K562 (cell line): ENCODE measurements around the gene OCIAD1. TPM values are rescaled to one million over a fixed set of nuclear protein-coding genes. Genes with fewer than 3 reads are reported as not detected.

Source experiments
- ATAC-seq: fragments of 200-7000 bp; cut with Tn5 transposase; 3 replicates; pipeline ENCODE4 v1.9.1; 2020; ENCODE audit warnings: moderate library complexity
- BruUV-seq: library from RNA; stranded (reverse); fragments of 400-500 nt; replicated peaks from 2 replicates; lab custom pipeline; 2021; lab: Mats Ljungman, UMichigan
- CTCF ChIA-PET: fragments of 300-600 bp; formaldehyde crosslinking; extraction: SDS; loops from one replicate; lab custom pipeline; 2021; ENCODE audit warnings: low intra/inter-chr PET ratio; lab: Yijun Ruan, JAX
- POLR2A ChIA-PET: fragments of 300-600, 350-650 bp; sonication (Branson Sonifier 250); formaldehyde crosslinking; extraction: SDS; loops from one replicate; lab custom pipeline; 2021; ENCODE audit warnings: antibody characterized with exemption, inconsistent platforms; lab: Yijun Ruan, JAX
- DNase-seq, 4 experiments: peaks; one replicate each; pipeline versions ENCODE4 v3.0.0 to v3.0.0-alpha.2; 2011 to 2018; ENCODE audit warnings: low spot score in 3 of 4, mixed read lengths in 3 of 4; ENCODE audit errors: extremely low read depth in 1 of 4
- FAIRE-seq: peaks from 2 replicates; lab custom pipeline; 2011; peaks lifted over from hg19 to GRCh38; lab: Jason Lieb, UNC
- H2AFZ ChIP-seq: 2 replicates; pipeline ENCODE4 v1.6.0; 2011; ENCODE audit warnings: low read depth, low read length, control low read depth, inconsistent platforms
- H3K27ac ChIP-seq: fragments of 200-600 bp; 3 replicates; pipeline ENCODE4 v1.8.0; 2011; ENCODE audit warnings: low read depth, mild to moderate bottlenecking, control low read depth, inconsistent platforms, low read length, moderate library complexity, mixed read lengths; ENCODE audit errors: extremely low read depth
- H3K27me3 ChIP-seq, 2 experiments: fragments of 300-600 bp in 1 of 2; 2 replicates in 1 of 2; 3 replicates in 1 of 2; pipeline versions ENCODE4 v1.6.0 to v1.8.0; 2011; ENCODE audit warnings: inconsistent platforms in 2 of 2, low read length in 2 of 2, mild to moderate bottlenecking in 1 of 2, mixed read lengths in 1 of 2, moderate library complexity in 1 of 2; ENCODE audit not compliant: control insufficient read depth in 2 of 2, insufficient read depth in 2 of 2
- H3K36me3 ChIP-seq: fragments of 300-600 bp; 3 replicates; pipeline ENCODE4 v1.8.0; 2011; ENCODE audit warnings: mild to moderate bottlenecking, low read length, inconsistent platforms; ENCODE audit not compliant: control insufficient read depth, insufficient read depth
- H3K4me1 ChIP-seq, 2 experiments: fragments of 200-600 bp in 1 of 2; replicated peaks in 1 of 2; 2 replicates in 1 of 2; 3 replicates in 1 of 2; pipeline versions ENCODE4 v1.5.1 to v1.8.0; 2011; ENCODE audit warnings: inconsistent platforms in 2 of 2, low read length in 2 of 2, mild to moderate bottlenecking in 1 of 2, mixed read lengths in 1 of 2, moderate library complexity in 1 of 2; ENCODE audit not compliant: control insufficient read depth in 2 of 2, insufficient read depth in 2 of 2
- H3K4me2 ChIP-seq: 2 replicates; pipeline ENCODE4 v1.6.1; 2011; ENCODE audit warnings: low read length, control low read depth, inconsistent platforms, mixed read lengths; ENCODE audit not compliant: insufficient read depth
- H3K4me3 ChIP-seq: fragments of 200-600 bp; sonication (generic), shearing (Covaris generic); 2 replicates; pipeline ENCODE4 v1.5.1; 2016; ENCODE audit warnings: control low read depth, inconsistent platforms
- H3K79me2 ChIP-seq: fragments of 200-600 bp; 3 replicates; pipeline ENCODE4 v1.8.0; 2011; ENCODE audit warnings: low read length, inconsistent platforms; ENCODE audit not compliant: control insufficient read depth, insufficient read depth
- H3K9ac ChIP-seq, 2 experiments: 2 replicates each; pipeline versions ENCODE4 v1.6.0 to v1.6.1; 2011; ENCODE audit warnings: low read depth in 2 of 2, low read length in 2 of 2, control low read depth in 1 of 2, inconsistent platforms in 1 of 2, mild to moderate bottlenecking in 1 of 2, mixed read lengths in 1 of 2; ENCODE audit not compliant: insufficient read depth in 1 of 2
- H3K9me1 ChIP-seq: one replicate; pipeline ENCODE4 v1.6.0; 2011; ENCODE audit warnings: inconsistent platforms, mild to moderate bottlenecking, low read length, moderate library complexity; ENCODE audit not compliant: control insufficient read depth, insufficient read depth
- H3K9me3 ChIP-seq: replicated peaks from 2 replicates; pipeline ENCODE4 v1.5.1; 2011; ENCODE audit warnings: low read depth, low read length, inconsistent platforms; ENCODE audit not compliant: control insufficient read depth, insufficient read depth
- H4K20me1 ChIP-seq: replicated peaks from 2 replicates; pipeline ENCODE4 v1.6.1; 2011; ENCODE audit warnings: low read length, inconsistent platforms, mixed read lengths; ENCODE audit not compliant: control insufficient read depth, insufficient read depth
- EGR1 ChIP-seq: fragments of 450-650 bp; conservative IDR thresholded peaks from 2 replicates; pipeline ENCODE4 v1.6.1; 2017; ENCODE audit warnings: mild to moderate bottlenecking
- ILK ChIP-seq: fragments of 450-650 bp; IDR thresholded peaks from 2 replicates; pipeline ENCODE4 v1.6.1; 2016; ENCODE audit warnings: missing genetic modification characterization, low read depth, mild to moderate bottlenecking, missing compliant biosample characterization, moderate library complexity, borderline replicate concordance
- NFRKB ChIP-seq: fragments of 450-650 bp; IDR thresholded peaks from 2 replicates; pipeline ENCODE4 v1.6.1; 2016; ENCODE audit warnings: low read depth
- NR4A1 ChIP-seq, 2 experiments: fragments of 250-450 bp in 1 of 2; fragments of 450-650 bp in 1 of 2; sonication (Bioruptor Pico) in 1 of 2; IDR thresholded peaks; 2 replicates each; pipeline versions ENCODE4 v1.4.0 to v1.6.1; 2016 to 2020; ENCODE audit warnings: mild to moderate bottlenecking in 2 of 2, missing compliant biosample characterization in 1 of 2, missing genetic modification characterization in 1 of 2, moderate library complexity in 1 of 2
- PATZ1 ChIP-seq: fragments of 250-450 bp; sonication (Bioruptor Pico); IDR thresholded peaks from 2 replicates; pipeline ENCODE4 v1.5.0; 2020; ENCODE audit warnings: mild to moderate bottlenecking, borderline replicate concordance
- TAL1 ChIP-seq: fragments of 450-650 bp; IDR thresholded peaks from 2 replicates; pipeline ENCODE4 v1.6.1; 2016; ENCODE audit warnings: mild to moderate bottlenecking
- TCF7 ChIP-seq: sonication (generic); IDR thresholded peaks from 2 replicates; pipeline ENCODE4 v1.6.1; 2016; ENCODE audit warnings: antibody characterized with exemption, borderline replicate concordance
- ZFP91 ChIP-seq: sonication (generic); formaldehyde crosslinking; IDR thresholded peaks from 2 replicates; pipeline ENCODE4 v1.8.0; 2022; ENCODE audit warnings: mild to moderate bottlenecking, missing genetic modification reagents
- ZNF318 ChIP-seq, 2 experiments: fragments of 450-650 bp; IDR thresholded peaks; 2 replicates each; pipeline ENCODE4 v1.6.1; 2016; ENCODE audit warnings: mild to moderate bottlenecking in 2 of 2, borderline replicate concordance in 1 of 2, low read depth in 1 of 2, moderate library complexity in 1 of 2
- in situ Hi-C: fragments of 300-500 bp; cut with MboI; formaldehyde crosslinking; loops from 4 replicates; pipeline ENCODE4 v1.15.0; 2018; ENCODE audit warnings: inconsistent platforms, mixed read lengths
- intact Hi-C: fragments of 100-400 bp; cut with micrococcal nuclease; formaldehyde crosslinking; loops from 2 replicates; pipeline ENCODE4 v1.14.2; 2022
- polyA plus RNA-seq, 8 experiments: library from polyadenylated mRNA; depleted of rRNA in 4 of 8; stranded (reverse) in 5 of 8; unstranded in 3 of 8; fragments of >200 nt; fragmentation: Nextera tagmentation in 2 of 8; fragmentation: Illumina TruSeq in 1 of 8; extraction: Ambion mirVana in 2 of 8; extraction: Trizol in 1 of 8; gene quantifications; 2 replicates each; pipeline versions ENCODE4 v1.2.1 to v1.2.3, GENCODE V29; 2011 to 2014; ENCODE audit warnings: inconsistent platforms in 1 of 8, missing spikeins in 1 of 8
- total RNA-seq, 7 experiments: library from RNA; depleted of rRNA in 6 of 7; stranded (reverse); fragments of >200 nt in 6 of 7; fragmentation: Illumina TruSeq in 2 of 7; extraction: Trizol in 2 of 7; gene quantifications; 2 replicates each; pipeline versions ENCODE4 v1.2.1 to v1.2.3, GENCODE V29; 2011 to 2021; ENCODE audit warnings: low replicate concordance in 1 of 7

OCIAD1 gene
- total and polyA plus RNA-seq, 9 of the 15 experiments (the other 6 are each of a cell fraction or from before 2014, with no cell fraction given), result 99.0 to 358 (median 196) TPM

- no peaks in the 10 kb centered on the region for H3K4me1 ChIP-seq
- H3K4me2 ChIP-seq, result no peak overlapping the region
- CTCF ChIA-PET, result no interaction called here
- no TSS peak for BruUV-seq
- H3K9ac ChIP-seq, result no peak overlapping the region
- H3K4me3 ChIP-seq, result no peak overlapping the region
- no peaks in the 10 kb centered on the region for H3K27me3 ChIP-seq
- H3K79me2 ChIP-seq, result no peaks in the 10 kb centered on the region
- no peak for ATAC-seq
- no peak for DNase-seq
- POLR2A ChIA-PET, result no interaction called here
- no peak overlapping the region for H2AFZ ChIP-seq
- H3K9me3 ChIP-seq, result no peaks in the 10 kb centered on the region
- no peaks in the 10 kb centered on the region for H3K36me3 ChIP-seq
- H4K20me1 ChIP-seq, result no peaks in the 10 kb centered on the region
- FAIRE-seq, result no peak
- no peaks in the 10 kb centered on the region for H3K9me1 ChIP-seq
- intact Hi-C loops, result no loop called here
- H3K27ac ChIP-seq, result no peak overlapping the region
- in situ Hi-C loops, result no loop called here
- TF ChIP-seq EGR1, result no peak
- no peak for TF ChIP-seq ZNF318 (IDR thresholded peaks at IDR 0.05; ENCODE audit: borderline replicate concordance in 1 of 2, low read depth in 1 of 2)
- no peak for TF ChIP-seq ZFP91 (CRISPR knock-in tag)
- no peak for TF ChIP-seq NR4A1 (CRISPR knock-in tag; IDR thresholded peaks at IDR 0.05)
- no peak for TF ChIP-seq NR4A1 (tag; IDR thresholded peaks at IDR 0.05)
- no peak for TF ChIP-seq NFRKB
- no peak for TF ChIP-seq TCF7
- no peak for TF ChIP-seq ILK (tag)
- no peak for TF ChIP-seq PATZ1
- no peak for TF ChIP-seq TAL1
Measured at GRCh38 chr4:48791313-48791712, 39.6 kb upstream of the OCIAD1 start.
